ENCODE measurements around the gene DLG2.

DNA sequence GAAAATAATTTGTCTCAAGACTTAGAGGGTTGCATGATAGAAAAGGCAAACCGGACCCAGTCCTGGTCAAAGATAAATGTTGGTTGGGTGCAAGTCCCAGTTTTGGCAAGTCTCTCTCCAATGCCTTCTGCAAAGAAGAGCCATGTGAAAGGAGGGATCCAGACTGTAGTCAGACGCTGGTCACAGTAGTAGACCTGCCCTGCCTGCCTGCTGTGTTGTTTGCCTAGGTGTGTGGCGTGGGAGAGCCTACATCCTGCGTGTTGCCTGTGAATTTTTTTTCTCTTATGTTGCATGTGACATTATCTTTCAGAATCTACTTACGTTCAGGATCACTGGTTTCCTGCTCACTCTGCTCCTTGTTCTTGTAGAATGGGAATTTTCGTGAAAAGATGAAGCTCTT, 2143.3 kb downstream of the DLG2 start:
- no peak for TF ChIP-seq POLR2AphosphoS5 (IDR thresholded peaks at IDR 0.05; ENCODE audit: low read depth, low read length)
- TF ChIP-seq POLR2A (IDR thresholded peaks at IDR 0.05; ENCODE audit: low read depth, low read length), result no peak
- no peak for TF ChIP-seq TAF1 (IDR thresholded peaks at IDR 0.05; ENCODE audit: low read depth, low read length)
- TF ChIP-seq SPI1 (IDR thresholded peaks at IDR 0.05; ENCODE audit: low read depth, low read length), result no peak
- no peak for TF ChIP-seq PAX5 (IDR thresholded peaks at IDR 0.05; ENCODE audit: insufficient read depth, low read length, severe bottlenecking)

All from GM12891 (cell line).